Urinary bladder (tissue), 4 donors: ENCODE measurements around the gene ROS1. TPM values are rescaled to one million over a fixed set of nuclear protein-coding genes. Genes with fewer than 3 reads are reported as not detected.

Experiments
- DNase-seq: peaks from one replicate; pipeline ENCODE4 v3.0.0-alpha.2; 2015; ENCODE audit errors: extremely low spot score
- H3K27ac ChIP-seq: one replicate; pipeline ENCODE4 v1.5.1; 2013; ENCODE audit warnings: low read depth, mild to moderate bottlenecking, moderate library complexity
- H3K36me3 ChIP-seq: one replicate; pipeline ENCODE4 v1.6.1; 2013; ENCODE audit warnings: mild to moderate bottlenecking, moderate library complexity; ENCODE audit not compliant: insufficient read depth
- H3K4me1 ChIP-seq: one replicate; pipeline ENCODE4 v1.6.1; 2013; ENCODE audit warnings: mild to moderate bottlenecking, moderate library complexity; ENCODE audit not compliant: insufficient read depth
- H3K4me3 ChIP-seq: one replicate; pipeline ENCODE4 v1.5.1; 2013; ENCODE audit warnings: low read depth, low read length
- WGBS: extraction: QIAGEN DNeasy Blood & Tissue Kit; methylation state at CpG from one replicate; pipeline ENCODE4 v1.1.7; 2013; 5-methylcytosine and 5-hydroxymethylcytosine counted together
- polyA plus RNA-seq: library from polyadenylated mRNA; stranded (reverse); fragments of 200-250 nt; gene quantifications from one replicate; pipeline ENCODE4 v1.2.3, GENCODE V29; 2013
- total RNA-seq: library from RNA; depleted of rRNA; stranded (reverse); fragments of >200 nt; gene quantifications from one replicate; pipeline ENCODE4 v1.2.3, GENCODE V29; 2014
- donor health status: healthy with polysubstance abuse.
- donor health status: healthy.

Gene ROS1
- total and polyA plus RNA-seq, 2 donors: not detected

GRCh38 chr6:117272032-117272866 lies 153.5 kb downstream of the ROS1 start:
- no peak for DNase-seq
- Histone ChIP-seq H3K36me3 (no peaks in the 10 kb centered on the region), H3K4me3 (no peak overlapping the region), H3K27ac (no peak overlapping the region), H3K4me1 (peaks cover 2% of the 10 kb centered on the region)
- WGBS: 10% methylated on average over 8 of the region's 8 CpGs

GRCh38 chr6:117270843-117271507 lies 154.8 kb downstream of the ROS1 start:
- Histone ChIP-seq H3K27ac (no peak overlapping the region), H3K4me3 (peak overlapping the region; percentile 33), H3K36me3 (no peaks in the 10 kb centered on the region), H3K4me1 (peaks cover 2% of the 10 kb centered on the region)
- DNase-seq: no peak
- WGBS: 2% methylated on average over 48 of the region's 48 CpGs

DNA sequence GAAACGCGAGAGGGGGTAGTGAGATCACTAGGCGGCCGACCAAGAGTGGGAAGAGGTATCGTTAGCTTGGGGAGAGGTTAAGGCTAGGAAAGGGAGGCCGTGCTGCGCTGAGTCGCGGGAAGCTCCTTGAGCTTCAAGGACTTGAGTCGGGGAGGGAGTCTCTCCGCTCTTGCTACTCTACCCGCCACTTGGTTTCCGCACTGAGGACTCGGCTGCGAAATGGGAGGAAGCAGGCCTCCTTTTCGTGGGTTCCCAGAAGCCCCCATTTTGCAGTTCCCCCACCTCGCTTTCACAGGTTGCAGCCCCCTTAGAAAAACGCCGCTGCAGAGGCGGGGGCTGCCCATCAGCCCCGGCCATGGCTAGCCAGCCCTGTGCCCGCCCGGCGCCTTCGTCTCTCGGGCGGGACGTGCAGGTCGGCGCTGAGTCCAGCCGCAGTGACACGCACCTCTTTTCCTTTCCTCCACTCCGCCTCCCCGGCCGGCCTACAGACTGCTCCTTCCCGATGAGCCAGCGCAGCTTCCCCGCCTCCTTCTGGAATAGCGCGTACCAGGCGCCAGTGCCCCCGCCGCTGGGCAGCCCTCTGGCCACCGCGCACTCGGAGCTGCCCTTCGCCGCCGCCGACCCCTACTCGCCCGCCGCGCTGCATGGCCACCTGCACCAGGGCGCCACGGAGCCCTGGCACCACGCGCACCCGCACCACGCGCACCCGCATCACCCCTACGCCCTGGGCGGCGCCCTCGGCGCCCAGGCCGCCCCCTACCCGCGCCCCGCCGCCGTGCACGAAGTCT lies 155.5 kb downstream of the ROS1 start:
- peaks cover 2% of the 10 kb centered on the region for H3K4me1 ChIP-seq
- WGBS: 1% methylated on average over 74 of the region's 74 CpGs
- no peak for DNase-seq
- no peaks in the 10 kb centered on the region for H3K36me3 ChIP-seq
- no peak overlapping the region for H3K27ac ChIP-seq
- H3K4me3 ChIP-seq: peak overlapping the region; percentile 33

DNA sequence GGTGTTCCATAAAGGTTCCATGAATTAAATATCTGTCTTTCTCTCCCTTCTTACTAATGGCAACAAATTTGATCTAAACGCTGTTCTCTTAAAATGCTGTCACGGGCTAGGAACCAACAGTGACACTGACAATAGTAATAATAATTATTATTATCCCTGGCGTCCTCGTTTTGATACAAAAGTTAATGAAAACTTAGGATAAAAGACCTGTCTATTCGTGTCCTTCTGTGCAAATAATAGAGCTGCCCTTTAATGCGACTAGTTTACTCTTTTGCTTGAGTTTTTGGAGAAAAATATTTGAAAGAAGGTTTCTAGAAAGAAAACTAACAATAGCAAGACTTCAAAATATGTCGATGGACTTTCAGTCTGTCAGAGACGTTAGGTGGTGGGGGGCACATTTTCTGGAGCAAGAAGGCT lies 156.1 kb downstream of the ROS1 start:
- Histone ChIP-seq H3K27ac (no peak overlapping the region), H3K36me3 (no peaks in the 10 kb centered on the region), H3K4me3 (no peak overlapping the region), H3K4me1 (peaks cover 2% of the 10 kb centered on the region)
- DNase-seq: no peak
- WGBS: 5% methylated on average over 8 of the region's 8 CpGs

DNA sequence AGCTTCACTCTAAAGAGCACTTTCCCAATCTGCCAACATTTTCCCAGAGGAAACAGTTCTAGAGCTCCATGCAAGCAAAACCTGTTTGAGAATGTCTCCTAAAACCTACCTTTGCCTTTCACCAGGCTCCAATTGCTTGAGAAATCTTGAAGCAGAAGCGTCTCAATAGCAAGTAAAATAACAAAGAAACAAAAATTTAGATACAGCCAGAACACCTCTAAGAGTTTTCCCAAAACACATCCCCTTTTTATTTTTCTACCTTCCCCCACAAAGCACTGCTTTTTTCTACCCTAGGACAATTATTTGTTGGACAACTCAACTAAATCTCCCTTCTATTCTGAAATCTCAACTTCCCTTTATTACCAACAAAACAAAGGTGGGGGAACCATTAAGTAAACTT lies 156.8 kb downstream of the ROS1 start:
- Histone ChIP-seq H3K27ac (no peak overlapping the region), H3K4me1 (peaks cover 2% of the 10 kb centered on the region), H3K4me3 (no peak overlapping the region), H3K36me3 (no peaks in the 10 kb centered on the region)
- DNase-seq: no peak
- WGBS: 9% methylated on average over 1 of the region's 1 CpG

- 9% methylated on average over 11 of the region's 11 CpGs for WGBS
- Histone ChIP-seq H3K27ac (no peak overlapping the region), H3K4me1 (peaks cover 2% of the 10 kb centered on the region), H3K36me3 (no peaks in the 10 kb centered on the region), H3K4me3 (no peak overlapping the region)
- DNase-seq: no peak
These were observed 157.8 kb downstream of the ROS1 start for GRCh38 chr6:117267766-117268534.

DNA sequence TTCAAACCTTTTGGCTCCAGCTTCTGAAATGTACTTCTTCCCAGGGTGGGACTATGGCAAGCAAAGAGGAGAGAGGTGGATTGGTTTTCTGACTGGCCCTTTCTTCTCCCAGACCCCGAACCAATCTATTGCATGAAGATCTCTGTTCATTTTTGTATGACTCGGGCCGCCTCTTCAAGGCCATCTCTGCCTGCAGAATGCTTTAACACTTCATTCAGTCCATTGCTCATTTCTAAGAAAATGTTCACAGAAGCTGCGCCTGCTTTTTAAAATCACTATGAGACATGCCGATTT lies 158.7 kb downstream of the ROS1 start:
- no peaks in the 10 kb centered on the region for H3K36me3 ChIP-seq
- WGBS: 20% methylated on average over 5 of the region's 5 CpGs
- DNase-seq: no peak
- H3K4me3 ChIP-seq: no peak overlapping the region
- H3K4me1 ChIP-seq: peaks cover 2% of the 10 kb centered on the region
- no peak overlapping the region for H3K27ac ChIP-seq

DNA sequence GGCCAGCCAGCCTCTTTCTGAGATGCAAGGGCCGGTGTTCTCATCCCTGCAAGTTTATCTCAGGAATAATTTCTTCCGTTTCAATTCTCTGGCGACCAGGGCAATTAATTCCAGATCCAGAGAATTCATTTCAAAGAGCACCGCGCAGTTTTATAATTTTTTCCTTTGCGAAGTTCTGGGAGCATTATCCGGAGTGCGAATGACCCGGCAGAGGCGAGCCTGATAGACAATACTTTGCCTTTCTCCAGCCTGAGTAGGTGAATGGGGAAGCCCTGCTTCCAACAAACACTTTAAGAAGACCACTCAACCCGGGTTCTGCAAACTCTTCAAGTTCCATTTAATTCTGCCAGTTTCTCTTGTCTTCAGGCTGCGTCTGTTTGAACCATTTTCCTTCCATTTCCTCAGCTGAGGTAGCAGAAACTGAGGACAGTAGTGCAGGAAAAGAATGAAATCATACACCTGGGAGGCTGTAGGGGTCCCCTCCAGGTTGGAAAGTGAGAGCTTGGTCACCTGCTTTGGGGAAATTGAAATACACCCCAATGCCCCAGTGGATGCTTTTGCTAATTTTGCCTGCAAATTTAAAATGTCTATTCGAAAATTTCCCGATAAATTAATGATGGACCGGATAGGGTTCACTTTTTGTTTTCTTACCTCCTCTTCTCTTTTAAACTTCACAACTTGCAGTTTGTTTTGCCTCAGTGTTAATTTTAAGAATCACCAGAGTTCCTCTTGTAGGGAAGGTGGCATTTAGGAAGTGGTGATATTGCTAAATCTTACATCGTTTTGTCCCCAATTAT lies 159.3 kb downstream of the ROS1 start:
- Histone ChIP-seq H3K36me3 (no peaks in the 10 kb centered on the region), H3K4me3 (peak overlapping the region; percentile 50), H3K4me1 (peaks cover 2% of the 10 kb centered on the region), H3K27ac (no peak overlapping the region)
- WGBS: 9% methylated on average over 16 of the region's 16 CpGs
- no peak for DNase-seq

DNA sequence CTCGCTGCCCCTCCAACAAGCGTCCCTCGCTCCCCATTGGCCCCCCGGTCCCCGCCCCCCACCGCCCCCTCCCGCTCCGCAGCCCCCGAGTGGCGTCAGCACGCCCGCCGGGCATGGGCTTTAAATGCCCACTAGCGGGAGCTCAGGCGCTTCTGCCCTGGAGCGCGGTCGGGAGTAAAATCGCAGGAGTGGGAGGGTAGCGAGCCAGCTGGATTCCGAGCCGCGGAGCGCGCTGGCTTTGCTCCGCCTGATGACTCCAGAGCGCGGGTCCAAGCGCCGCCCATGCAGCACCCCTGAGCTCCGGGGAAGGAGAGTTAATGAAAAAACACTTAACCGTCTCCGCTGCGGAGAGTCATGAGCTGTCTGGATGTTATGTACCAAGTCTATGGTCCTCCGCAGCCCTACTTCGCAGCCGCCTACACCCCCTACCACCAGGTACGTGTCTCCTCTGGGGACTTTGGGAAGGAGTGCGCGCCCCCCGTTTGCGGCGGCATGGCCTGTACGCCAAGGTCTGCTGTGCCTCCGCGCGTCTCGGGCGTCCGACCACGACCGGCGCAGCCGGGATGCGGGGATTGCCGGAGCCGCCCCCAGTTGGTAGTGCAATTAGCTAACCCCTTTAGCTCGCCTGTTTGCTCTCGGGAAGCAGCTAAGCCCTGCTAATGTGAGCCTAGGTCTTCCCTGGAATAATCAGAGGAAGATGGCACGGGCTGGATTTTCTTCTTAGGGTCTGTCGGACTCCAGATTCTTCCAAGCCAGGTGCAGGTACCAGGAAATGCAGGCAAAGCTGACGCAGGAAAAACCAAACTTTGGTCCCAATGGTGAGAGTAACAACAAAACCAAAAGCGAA lies 160.1 kb downstream of the ROS1 start, which contains the start of gene VGLL2:
VGLL2 (plus strand) TSS at position 149 of the 847 bp plus-strand sequence; CDS start at position 355, 206 bp downstream.
- no peak for DNase-seq
- H3K36me3 ChIP-seq: no peaks in the 10 kb centered on the region
- WGBS: under 1% methylated on average over 63 of the region's 63 CpGs
- H3K4me1 ChIP-seq: no peaks in the 10 kb centered on the region
- peak within 1 kb of the TSS; percentile 50 for H3K4me3 ChIP-seq
- no peak within 1 kb of the TSS for H3K27ac ChIP-seq

DNA sequence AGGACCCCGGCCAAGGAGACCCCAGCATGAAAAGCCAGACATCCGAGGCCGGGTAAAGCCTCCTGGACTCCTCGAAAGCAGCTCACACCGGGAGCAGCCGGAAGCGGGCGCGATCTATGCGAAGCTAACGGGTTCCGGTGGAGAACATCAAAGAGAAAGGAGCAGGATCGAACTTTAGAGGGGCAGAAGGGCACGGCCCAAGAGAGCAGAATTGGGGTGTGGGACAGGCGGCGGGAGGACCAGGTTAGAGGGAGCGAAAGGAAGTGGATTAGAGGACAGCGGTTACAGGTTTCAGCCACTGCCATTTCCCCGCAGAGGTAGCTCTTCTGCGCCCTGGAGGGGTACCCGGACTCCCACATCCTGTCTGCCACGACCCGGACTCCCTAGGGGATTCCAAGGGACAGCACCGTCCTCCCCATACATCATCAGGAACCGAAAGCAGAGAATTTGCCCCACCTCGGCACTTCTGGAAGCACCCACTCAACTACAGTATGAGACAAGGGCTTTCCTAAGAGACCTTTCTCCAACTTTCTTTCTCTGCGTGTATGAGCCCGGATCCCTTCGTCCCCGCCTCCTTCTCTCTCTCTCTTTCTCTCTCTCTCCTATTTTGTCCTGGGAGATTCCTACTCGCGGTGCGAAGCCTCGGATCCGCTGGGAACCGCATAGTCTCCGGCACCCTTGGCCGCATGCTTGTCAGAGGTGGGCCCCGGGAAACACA lies 160.9 kb downstream of the ROS1 start:
- Histone ChIP-seq H3K27ac (no peak overlapping the region), H3K36me3 (no peaks in the 10 kb centered on the region), H3K4me1 (no peaks in the 10 kb centered on the region), H3K4me3 (peak overlapping the region; percentile 50)
- no peak for DNase-seq
- WGBS: 1% methylated on average over 39 of the region's 39 CpGs

GRCh38 chr6:117264369-117264691 lies 161.4 kb downstream of the ROS1 start:
- Histone ChIP-seq H3K36me3 (no peaks in the 10 kb centered on the region), H3K4me1 (no peaks in the 10 kb centered on the region), H3K27ac (no peak overlapping the region), H3K4me3 (peak overlapping the region; percentile 50)
- WGBS: 4% methylated on average over 8 of the region's 8 CpGs
- no peak for DNase-seq
